Measurements from ENCODE around the gene CISTR. TPM values are rescaled to one million over a fixed set of nuclear protein-coding genes. Genes with fewer than 3 reads are reported as not detected.

Gene CISTR
- total RNA-seq, 1 experiment from 2014 or later: not detected

DNA sequence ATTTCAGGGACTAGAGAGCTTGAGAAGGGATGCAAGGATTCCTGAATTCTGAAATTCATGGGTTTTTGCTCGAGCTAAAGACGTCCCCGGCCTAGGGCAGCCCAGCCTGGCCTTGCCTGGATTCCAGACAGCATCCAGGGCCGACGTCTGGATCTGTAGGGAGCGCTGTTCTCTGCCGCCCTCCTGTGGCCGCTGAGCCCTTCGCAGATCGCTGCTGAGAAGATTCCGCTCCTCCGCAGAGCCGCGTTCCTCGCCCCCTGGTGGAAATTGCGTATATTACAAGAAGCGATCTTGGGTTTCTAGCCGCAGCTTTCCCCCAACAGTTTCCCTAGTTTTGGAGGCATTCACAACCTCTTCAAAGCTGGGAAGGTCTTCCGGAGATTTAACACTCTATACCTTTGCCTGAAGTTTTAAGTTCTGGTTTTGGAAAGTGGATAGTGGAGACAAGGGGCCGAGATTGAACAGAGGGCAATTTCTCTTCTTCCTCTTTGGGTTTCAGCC, 5.1 kb downstream of the CISTR start:
- peak; percentile 90 for DNase-seq (ENCODE audit: extremely low read depth, low read depth)

DNA sequence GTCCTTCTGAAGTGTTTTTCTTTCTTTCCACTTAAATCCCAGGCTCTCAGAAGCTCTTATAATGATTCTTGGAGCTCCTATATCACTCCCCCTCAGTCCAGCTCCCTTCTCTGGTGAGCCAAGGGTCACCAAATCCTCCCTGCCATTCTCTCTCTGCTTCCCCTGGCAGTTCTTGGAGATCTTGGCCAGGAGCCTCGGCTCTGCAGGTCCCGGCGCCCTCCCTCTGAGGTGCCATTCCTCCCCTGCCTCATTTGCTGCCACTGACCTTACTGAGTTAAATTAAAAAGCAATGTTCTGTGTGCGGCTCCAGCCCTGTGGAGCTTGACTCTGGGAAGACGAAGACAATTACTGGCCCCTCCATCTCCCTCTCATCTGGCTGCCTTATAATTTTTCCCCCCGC, 7.0 kb downstream of the CISTR start:
- no peak for DNase-seq (ENCODE audit: extremely low read depth, low read depth)

GRCh38 chr12:53744130-53744441, 7.7 kb downstream of the CISTR start:
- DNase-seq (ENCODE audit: extremely low read depth, low read depth): no peak

DNA sequence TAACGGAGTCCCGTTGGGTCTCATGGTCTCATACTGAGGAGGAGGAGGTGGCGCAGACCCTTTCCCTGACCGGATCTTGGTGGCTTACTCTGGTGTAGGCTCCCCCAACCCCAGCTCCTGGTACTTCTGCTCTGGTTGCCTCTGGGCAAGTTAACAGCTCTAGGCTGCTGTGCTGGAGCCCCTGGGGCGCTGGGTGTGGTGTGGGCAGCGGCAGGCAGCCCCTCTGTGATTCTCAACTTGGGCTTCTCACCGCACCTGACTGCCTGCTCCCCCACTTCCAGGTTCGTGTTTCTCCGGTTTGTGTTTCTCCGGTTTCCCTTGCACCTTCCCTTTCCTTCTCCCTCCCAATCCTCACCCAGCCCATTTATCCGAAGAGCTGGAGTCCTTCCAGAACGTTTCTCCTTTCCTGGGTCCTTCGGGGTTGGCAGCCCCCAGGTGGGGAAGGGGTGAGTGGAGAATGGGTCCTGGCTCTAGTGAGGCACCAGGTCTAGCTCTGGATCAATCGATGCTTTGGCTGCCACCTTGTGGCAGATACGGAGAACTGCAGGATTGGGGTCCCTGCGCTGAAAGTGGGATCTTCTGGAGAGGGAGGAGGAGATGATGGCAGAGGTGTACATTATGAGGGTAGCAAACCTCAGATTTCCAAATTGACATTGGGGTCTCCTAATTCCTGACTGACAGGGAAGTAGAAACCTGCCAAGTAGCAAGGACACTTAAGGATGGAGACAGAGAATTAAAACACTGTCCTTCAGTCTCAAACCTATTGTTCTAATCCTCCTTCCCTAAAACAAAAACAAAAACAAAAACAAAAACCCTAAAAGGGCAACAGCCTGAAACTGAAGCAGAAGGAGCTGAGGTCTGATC, 8.3 kb downstream of the CISTR start:
- DNase-seq (ENCODE audit: extremely low read depth, low read depth): peak; percentile 69

- DNase-seq (ENCODE audit: extremely low read depth, low read depth): no peak
Observed at GRCh38 chr12:53740130-53740491, 11.7 kb downstream of the CISTR start.

DNA sequence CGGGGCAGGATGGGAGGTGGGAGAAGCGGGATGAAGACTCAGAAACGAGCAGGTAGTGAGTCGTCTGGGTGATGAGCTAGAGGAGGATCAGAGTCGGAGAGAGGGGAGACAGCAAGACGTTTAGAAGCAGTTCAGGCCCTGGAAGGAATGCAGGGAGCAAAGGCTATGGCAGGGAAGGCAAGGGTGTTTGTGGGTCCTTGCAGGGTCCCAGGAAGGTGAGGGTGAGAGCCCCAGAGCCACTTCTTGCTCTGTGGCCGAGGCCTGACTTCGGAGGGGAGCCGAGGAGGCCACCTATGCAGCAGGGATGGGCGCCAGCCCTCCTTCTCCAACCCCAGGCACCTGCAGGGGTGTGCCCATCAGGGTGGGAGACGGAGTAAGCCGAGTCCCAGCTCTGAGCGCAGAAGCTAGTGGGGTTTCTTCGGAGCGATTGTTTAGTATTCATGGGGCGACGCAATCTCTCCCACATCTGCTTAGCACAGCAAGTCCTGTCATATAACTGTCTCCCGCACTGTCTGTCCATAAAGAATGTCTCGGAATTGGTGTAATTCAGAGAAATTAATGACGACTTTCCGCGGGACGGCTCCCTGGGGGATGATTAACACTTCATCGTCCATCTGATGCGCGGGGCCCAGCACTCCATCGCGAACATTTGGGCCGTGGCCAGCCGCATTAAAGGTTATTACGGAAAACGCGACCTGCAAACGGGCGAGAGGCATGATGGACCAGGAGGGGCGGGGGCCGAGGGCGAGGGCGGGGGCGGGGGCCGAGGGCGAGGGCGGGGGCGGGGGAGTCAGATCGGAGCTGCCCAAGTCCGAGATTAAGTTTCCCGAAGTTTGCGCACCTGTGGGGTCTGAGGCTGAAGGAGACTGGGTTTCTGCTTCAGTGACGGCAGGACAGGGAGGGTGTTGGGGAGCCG, 12.3 kb downstream of the CISTR start:
- DNase-seq (ENCODE audit: extremely low read depth, low read depth): no peak

GRCh38 chr12:53738406-53739213, 13.2 kb downstream of the CISTR start:
- no peak for DNase-seq (ENCODE audit: extremely low read depth, low read depth)

DNA sequence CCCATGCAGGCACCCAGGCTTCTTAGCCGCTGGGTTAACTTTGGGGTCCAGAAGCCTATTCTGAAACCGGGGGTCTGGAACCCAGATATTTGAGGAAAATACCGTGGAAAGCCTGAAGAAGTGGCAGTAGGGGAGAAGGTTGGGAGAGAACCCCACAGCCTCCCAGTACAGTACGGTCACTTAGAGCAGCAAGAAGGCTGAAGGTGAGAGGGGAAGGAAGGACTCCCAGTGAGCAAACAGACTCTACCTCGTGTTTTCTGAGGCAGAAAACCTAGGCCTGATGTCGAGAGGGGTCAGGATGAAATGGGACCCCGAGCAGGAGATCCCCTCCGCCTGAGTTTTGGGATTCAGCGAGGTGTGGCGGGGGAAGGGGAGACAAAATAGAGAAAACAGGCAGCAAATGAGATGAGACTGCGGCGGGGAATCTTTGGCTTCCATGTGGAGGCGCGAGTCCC, 13.8 kb downstream of the CISTR start:
- DNase-seq (ENCODE audit: extremely low read depth, low read depth): no peak

- DNase-seq (ENCODE audit: extremely low read depth, low read depth): no peak
Observed at GRCh38 chr12:53737093-53737808, 14.5 kb downstream of the CISTR start.

- DNase-seq (ENCODE audit: extremely low read depth, low read depth): no peak
Observed at GRCh38 chr12:53736592-53736991, 15.2 kb downstream of the CISTR start.

GRCh38 chr12:53735556-53735955, 16.2 kb downstream of the CISTR start:
- DNase-seq (ENCODE audit: extremely low read depth, low read depth): no peak

DNA sequence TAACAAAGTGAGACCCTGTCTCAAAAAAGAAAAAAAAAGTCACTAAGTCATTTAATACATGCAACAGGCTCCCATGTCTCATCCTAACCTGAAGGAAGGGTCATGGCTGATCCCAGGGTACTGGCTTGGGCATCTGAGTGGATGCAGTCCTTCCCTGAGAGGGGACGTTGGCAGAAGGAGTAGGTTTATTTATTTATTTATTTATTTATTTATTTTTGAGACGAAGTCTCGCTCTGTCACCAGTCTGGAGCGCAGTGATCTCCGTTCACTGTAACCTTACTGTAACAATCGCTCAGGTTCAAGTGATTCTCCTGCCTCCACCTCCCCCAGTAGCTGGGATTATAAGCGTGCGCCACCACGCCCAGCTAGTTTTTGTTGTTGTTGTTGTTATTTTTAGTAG, 17.4 kb downstream of the CISTR start:
- no peak for DNase-seq (ENCODE audit: extremely low read depth, low read depth)

- no peak for DNase-seq (ENCODE audit: extremely low read depth, low read depth)
Observed at GRCh38 chr12:53733807-53734200, 18.0 kb downstream of the CISTR start.

GRCh38 chr12:53733051-53733806, 18.6 kb downstream of the CISTR start:
- DNase-seq (ENCODE audit: extremely low read depth, low read depth): no peak

GRCh38 chr12:53729644-53730043, 22.1 kb downstream of the CISTR start:
- no peak for DNase-seq (ENCODE audit: extremely low read depth, low read depth)

- DNase-seq (ENCODE audit: extremely low read depth, low read depth): no peak
Observed at GRCh38 chr12:53728206-53728605, 23.6 kb downstream of the CISTR start.

GRCh38 chr12:53727310-53728041, 24.3 kb downstream of the CISTR start, which contains the start of gene CALCOCO1:
CALCOCO1 (minus strand) TSS chr12:53727452; CDS start chr12:53725242, 2,210 bp downstream.
- DNase-seq (ENCODE audit: extremely low read depth, low read depth): peak; percentile 96

GRCh38 chr12:53726946-53727309, 24.9 kb downstream of the CISTR start:
- DNase-seq (ENCODE audit: extremely low read depth, low read depth): no peak

DNA sequence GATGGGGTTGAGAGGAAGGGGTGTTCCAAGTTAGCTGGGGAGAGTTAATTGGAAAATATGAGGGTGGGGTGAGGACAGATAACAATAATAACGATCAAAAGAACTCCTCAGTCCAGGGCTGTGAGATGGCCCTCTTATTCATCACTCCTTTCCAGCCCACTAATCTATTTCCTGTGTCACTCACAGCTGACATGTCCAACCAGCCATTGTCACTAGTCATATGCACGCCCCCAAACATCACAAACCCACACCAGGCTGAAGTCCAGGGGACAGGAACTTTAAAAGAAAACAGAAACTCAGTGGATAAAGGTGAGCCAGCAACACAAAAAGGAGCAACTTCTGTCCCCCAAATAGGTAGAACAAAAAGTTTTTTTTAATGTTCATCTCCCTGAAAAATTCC, 25.4 kb downstream of the CISTR start:
- DNase-seq (ENCODE audit: extremely low read depth, low read depth): no peak
